Fibroblast of the conjunctiva (primary cell): ENCODE results near the gene EXOC3L2.
"Not testable (repeated sequence)": the region's sequence is repeated elsewhere in the genome, so short reads cannot be mapped to it uniquely, and the experiment has no call there.

Experiments used
- DNase-seq: peaks from one replicate; pipeline ENCODE4 v3.0.0-alpha.2; 2010; ENCODE audit warnings: low read depth

Gene EXOC3L2

DNA sequence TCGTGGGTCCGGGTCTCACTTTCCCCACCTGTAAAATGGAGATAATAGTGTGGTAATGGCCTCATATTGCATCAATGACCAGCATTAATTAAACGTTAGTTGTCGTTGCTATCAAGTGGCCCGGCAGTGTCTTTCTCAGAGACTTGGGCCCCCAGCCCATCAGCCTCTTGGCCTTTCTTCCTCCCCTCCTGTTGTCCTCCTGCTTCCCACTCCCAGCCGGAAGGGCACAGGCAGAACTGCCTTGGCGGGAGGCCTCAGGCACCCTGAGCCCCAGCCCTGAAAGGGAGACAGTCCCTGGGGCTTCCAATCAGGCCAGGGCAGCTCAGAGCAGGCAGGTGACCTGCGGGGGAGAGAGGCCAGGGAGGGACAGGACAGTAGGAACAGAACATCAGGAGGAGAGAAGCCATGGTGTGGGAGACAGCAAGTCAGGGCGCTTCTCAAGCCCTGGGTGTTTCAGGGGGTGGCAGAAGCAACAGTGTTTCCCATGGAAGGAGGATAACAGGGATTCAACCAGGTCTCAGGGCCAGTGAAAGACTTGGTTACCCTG lies 10.5 kb upstream of the EXOC3L2 start:
- DNase-seq: no peak

DNA sequence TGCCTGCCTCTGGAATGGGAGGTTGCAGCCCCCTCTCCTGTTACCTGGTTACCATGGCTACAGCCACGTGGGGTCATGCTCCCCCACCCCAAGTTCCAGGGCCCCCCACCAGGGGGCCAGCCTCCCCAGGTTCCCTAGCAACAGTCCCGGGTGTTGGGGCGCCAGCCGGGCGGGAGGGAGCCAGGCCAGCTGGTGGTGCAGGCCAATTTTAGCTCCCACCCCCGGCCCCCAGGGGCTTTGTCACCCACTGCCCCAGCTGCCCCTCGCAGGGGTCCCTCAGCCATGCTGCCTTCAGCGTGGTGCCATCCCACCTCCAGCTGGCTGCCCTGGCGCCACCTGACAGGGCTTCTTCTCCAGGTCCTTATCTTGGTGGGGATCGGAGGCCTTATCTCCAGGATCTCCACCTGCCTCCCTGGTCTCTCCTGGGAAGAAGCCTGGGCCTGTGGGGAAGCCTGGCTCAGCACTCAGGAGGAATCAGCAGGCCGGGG lies 8.9 kb upstream of the EXOC3L2 start:
- DNase-seq: no peak

DNA sequence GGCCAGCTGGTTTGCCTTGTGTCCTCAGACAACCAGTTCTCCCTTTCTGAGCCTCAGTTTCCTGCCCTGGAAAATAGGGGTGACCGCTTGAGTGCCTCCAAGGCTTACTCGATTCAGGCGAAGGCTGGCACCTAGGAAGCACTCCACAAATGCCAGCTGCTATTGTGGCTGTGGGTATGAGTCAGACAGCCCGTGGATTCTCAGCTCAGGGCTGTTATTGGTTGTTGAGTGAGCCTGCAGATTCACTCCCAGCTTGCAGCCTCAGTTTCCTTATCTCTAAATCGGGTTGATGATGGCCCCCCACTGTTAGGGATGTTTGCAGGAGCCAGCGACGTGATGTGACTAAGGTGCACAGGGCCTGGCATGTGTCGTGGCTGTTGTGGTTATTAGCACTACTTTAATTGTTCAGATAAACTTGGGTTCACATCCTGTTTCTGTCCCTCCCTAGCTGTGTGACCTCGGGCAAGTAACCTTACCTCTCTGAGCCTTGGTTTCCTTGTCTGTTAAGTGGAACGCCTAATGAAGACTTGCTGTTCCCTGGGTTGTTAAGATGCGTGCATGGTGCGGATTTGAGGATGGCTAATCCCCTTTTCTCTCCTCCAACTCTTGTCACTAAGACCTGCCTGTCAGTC lies 8.3 kb upstream of the EXOC3L2 start:
- DNase-seq: no peak

DNA sequence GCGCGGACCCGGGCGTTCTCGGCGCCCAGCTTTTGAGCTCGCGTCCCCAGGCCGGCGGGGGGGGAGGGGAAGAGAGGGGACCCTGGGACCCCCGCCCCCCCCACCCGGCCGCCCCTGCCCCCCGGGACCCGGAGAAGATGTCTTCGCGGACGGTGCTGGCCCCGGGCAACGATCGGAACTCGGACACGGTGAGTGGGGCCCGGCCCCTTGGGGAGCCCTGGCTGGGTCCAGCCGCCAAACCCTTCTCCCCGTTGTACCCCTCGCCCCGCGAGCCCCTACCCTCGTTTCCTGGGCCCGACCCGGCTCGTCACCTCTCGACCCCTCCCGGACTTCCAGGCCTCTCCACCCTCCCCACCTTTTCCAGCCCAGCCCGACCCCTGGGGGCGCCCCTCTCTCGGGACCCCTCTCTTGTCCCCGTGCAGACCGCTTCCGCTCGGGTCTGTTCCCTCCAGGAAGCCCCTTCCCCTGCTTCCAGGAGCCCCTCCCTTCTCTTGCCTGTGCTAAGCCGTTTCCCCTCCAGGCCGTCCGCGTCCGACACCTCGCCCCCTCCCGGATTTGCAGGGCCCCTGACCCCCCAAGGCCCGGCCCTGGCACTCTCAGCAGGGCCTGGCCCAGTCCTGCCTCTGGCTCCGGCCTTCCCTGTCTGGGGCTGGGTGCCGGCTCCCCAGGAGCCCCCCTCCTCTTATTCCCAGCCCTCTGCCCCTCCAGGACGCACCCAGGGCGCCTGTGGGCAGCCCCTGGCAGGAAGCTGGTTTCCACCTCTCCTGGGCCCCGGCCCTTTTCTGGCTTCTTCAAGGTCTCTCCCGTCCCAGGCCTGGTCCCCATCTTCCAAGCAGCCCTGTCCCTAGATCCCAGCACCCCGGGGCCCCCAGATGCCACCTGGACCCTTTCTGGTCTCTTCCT lies 6.5 kb upstream of the EXOC3L2 start:
- no peak for DNase-seq

- DNase-seq: no peak
Observed at GRCh38 chr19:45250832-45251451, 5.7 kb upstream of the EXOC3L2 start, which contains the start of gene MARK4. Gene MARK4 (plus strand): TSS chr19:45251271. CDS start chr19:45251589, 318 bp downstream.

DNA sequence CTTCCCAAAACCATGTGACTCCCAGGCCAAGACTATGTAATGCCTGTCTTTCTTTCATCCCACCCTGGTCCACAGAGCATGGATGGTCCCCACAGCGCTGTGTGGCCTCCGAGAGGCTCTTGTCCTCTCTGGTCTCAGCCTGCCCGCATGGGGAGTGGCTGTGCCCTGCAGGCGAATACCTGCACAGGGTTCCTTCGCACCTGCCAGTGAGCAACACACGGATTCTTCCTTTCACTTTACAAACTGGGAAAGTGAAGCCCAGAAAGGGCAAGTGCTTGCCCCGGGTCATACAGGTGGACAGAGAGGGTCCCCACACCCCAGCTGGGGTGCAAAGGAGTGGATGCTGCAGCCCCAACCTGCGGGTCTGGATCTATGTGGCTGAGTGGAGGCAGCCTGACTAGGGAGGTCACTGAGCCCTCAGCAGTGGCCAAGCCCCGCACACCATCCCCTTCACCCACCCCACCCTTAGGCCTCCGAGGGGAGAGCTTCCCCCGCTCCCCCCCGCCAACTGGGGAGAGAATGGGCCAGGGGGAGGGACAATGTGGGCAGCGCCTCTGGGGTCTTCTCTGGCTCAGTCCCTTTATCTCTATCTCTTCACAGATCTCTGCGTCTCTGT lies 5.1 kb upstream of the EXOC3L2 start:
- no peak for DNase-seq

DNA sequence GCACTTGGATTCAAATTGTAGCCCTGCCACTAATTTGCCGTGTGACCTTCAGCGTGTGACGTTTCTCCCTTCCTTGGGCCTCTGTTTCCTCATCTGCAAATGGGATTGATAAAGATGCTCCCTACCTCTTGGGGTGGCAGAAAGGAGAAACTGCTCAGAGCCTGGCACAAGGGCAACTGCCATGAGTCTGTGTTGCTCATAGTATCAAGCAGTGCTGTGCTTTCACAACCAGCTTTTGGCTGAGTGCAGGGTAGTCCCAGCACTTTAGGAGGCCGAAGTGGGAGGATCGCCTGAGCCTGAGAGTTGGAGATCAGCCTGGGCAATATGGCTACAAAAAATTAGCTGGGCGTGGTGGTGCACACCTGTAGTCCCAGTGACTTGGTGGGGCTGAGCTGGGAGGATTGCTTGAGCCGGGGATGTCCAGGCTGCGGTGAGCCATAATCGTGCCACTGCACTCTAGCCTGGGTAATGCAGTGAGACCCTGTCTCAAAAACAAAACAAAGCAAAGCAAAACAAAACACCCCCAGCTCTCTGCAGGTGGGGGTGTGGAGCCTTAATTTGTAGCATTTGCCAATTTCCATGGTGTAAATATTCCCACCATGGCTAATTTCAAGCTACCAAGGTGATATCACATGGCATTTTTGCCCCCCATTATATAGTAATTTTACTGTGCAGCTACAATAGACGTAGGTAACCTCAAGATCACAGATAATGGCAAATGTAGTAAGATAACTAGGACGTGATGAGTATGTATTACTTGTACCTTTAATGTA lies 4.2 kb upstream of the EXOC3L2 start:
- no peak for DNase-seq

DNA sequence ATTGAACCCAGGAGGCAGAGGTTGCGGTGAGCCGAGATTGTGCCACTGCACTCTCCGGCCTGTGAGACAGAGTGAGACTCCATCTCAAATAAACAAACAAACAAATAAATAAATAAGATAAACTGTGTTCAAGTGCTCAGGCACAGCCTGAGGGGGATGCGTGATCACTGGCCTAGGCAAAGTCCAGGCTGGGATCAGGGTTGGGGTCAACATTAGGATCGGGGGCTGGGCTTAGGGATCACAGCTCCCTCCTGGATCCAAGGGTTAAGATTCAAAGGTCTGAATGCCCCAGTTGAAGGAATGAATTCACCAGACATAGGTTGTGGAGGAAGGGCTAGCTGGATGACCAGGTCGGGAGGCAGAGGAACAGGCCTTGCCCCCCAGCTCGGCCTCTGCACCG lies 1.9 kb upstream of the EXOC3L2 start:
- DNase-seq: no peak

GRCh38 chr19:45245826-45246225 lies 619 bp upstream of the EXOC3L2 start:
- DNase-seq: no peak

- DNase-seq: no peak
Observed at GRCh38 chr19:45244133-45244794, 943 bp downstream of the EXOC3L2 start.

DNA sequence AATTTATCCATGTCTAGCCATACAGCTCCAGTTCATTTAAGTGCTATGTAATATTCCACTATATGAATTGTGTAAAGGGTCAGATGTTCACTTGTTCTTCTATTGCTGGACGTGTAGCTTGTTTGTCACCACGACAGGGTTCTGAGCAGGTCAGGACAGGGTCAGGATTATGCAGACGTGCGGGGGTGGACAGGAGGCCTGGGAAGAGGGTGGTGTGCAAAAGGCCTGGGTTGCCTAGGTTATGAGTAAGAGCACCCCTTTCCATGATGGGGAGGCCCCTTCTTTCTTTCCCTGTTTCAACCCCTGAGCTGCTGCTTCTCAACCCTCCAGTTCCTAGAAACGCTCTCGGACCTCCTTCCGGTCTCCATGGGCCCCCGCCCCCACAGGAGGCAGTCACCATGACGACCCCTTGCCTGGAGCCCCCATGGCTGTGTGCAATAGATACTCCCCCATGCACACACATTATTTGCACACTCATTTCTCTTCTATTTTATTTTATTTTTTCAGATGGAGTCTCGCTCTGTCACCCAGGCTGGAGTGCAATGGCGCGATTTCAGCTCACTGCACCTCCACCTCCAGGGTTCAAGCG lies 2.0 kb downstream of the EXOC3L2 start:
- DNase-seq: no peak

DNA sequence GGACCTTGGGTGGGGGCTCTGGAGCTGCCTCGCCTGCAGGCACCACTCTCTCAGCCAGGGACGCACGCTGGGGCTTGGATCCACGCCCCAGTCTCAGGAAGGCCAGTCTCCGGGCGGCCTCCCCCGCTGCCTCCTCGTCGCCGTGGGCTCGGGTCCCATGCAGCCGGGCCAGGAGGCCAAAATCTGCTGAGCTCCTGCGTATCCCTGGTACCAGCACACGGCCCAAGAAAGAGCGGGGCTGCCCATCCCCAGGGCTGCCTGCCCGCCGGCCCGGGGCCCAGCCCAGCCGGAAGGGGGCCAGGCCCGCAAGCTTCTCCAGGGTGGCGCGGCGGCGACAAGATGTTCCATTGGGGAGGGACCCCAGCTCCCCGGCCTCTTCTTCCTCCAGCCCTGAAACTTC lies 6.7 kb downstream of the EXOC3L2 start:
- DNase-seq: no peak

DNA sequence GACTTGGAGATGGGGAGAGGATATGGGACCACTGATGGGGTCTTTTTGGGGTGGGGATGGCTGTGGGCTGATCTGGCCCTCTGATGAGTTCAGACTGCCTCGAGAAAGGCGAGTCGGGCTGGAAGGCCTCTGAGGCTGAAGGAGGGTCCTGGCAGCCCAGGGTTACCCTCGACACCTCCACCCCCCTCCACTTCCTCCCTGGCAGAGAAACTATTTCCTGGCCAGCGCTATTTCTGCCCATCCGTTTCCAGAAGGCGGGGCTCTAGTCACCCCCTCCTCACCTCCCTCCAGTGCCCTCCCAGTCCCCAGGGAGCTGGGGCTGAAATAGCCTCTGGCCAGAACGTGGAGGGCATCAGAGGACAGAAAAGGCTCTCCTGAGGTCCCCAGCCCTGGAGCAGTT lies 9.7 kb downstream of the EXOC3L2 start:
- no peak for DNase-seq

DNA sequence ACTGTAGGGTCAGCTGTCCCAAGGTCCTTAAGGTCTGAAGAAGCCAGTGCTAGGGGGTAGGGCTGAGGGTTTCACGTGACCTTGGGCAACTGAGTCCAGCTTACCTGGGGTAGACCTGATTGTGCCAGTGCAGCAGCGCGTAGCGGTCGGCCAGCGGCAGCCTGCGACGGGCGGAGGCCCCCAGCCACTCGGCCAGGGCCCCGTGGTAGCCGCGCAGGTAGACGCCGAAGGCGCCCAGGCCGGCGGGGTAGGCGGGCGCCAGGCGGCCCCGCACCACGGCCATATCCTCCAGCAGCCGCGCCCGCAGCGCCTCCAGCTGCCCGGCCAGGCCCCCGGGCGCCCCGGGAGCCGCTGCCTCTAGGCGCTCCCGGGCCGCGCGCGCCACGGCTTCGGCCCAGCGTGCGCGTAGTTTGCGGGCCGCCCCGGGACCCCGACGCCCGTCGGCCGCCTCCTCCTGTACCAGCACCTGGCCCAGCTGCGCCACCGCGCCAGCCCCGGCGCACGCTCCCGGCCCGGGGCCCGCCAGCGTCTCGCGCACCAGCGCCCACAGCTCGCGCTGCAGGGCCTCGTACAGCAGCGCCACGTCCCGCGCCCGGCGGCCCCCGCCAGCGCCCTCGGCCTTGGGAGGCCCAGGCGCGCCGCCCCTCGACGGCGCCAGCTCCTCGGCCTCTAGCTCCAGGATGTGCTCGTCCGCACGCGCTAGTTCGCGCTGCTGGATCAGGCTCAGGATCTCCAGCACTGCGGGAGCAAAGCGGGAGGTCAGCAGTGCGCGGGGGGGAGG lies 10.9 kb downstream of the EXOC3L2 start:
- no peak for DNase-seq

GRCh38 chr19:45231891-45232290 lies 13.3 kb downstream of the EXOC3L2 start:
- no peak for DNase-seq

- DNase-seq: not testable (repeated sequence)
Observed at GRCh38 chr19:45229056-45229455, 16.2 kb downstream of the EXOC3L2 start.

DNA sequence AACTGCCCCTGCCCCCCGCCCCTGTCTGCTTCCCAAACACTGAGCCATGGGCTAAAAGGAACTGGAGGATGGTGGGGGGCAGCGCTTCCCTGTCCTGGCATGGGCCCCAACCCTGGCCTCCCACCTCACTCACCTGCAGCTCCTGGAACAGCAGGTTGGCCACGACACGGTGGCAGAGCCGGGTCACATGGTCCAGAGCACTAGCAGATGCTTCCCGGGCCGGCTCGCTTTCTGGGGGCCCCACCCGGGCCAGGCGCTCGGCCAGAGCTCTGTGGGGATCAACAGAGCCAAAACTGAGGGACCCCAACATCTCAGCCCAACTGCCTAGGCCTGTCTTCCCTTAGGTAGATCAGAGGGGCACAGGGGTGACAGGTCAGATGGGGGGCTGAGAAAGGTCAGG lies 20.6 kb downstream of the EXOC3L2 start:
- DNase-seq: no peak

GRCh38 chr19:45223879-45224278 lies 21.3 kb downstream of the EXOC3L2 start:
- no peak for DNase-seq

DNA sequence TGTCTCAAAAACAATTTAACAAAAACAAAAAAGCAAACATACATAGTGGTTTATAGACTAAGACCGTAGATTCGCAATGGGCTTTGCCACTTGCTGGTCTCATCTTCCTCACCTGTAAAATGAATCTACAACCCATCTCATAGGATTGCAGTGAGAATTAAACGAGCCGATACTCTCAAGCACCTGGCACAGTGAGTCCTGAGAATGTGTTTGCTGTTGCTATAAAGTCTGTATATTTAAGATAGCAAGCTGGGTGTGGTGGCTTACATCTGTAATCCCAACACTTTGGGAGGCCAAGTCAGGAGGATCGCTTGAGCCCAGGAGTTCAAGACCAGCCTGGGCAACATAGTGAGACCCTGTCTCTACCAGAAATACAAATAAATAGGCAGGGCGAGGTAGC lies 22.5 kb downstream of the EXOC3L2 start:
- DNase-seq: no peak
